Gastroesophageal sphincter (tissue), 3 donors: ENCODE results near the gene MEOX1.

Experiments used
- EP300 ChIP-seq: sonication (generic); formaldehyde crosslinking; IDR thresholded peaks from one replicate; pipeline ENCODE4 v1.6.1; 2017; ENCODE audit warnings: antibody characterized with exemption, mild to moderate bottlenecking
- POLR2A ChIP-seq, 2 donors: fragments of 450-650 bp; IDR thresholded peaks; one replicate each; pipeline ENCODE4 v1.6.1; 2017; ENCODE audit warnings: antibody characterized with exemption in 2 of 2, mild to moderate bottlenecking in 2 of 2, moderate library complexity in 1 of 2
- POLR2AphosphoS5 ChIP-seq: sonication (generic); formaldehyde crosslinking; IDR thresholded peaks from one replicate; pipeline ENCODE4 v1.6.1; 2017; ENCODE audit warnings: antibody characterized with exemption
- TF ChIP-seq, protein P1 (sequence below), 4 experiments: fragments of 200-600 bp in 2 of 4; fragments of 450-650 bp in 2 of 4; sonication (generic) in 1 of 4; IDR thresholded peaks; one replicate each; pipeline ENCODE4 v1.5.1; 2017 to 2019; ENCODE audit warnings: antibody characterized with exemption in 4 of 4, mild to moderate bottlenecking in 2 of 4, moderate library complexity in 2 of 4

DNA sequence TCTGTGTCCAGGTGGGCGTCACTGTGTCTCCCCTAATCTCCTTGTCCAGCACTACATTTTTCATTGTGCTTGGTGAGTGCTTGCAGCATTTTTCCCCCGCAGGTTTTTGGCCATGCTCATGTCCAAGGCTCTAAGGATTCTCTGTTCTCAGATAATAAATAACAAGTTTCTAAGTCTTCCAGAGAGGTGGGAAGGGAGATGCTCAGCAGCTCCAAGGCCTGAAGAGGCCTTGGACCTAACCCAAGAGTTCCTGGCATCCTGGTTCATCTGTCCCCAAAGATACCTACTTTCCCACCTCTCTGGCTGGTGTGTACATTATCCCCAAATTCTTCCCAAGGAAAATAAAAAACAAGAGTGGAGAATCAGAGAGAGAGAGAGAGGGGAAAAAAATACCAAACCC, 45.3 kb downstream of the MEOX1 start:
- TF ChIP-seq EP300 (no peak), POLR2AphosphoS5 (no peak), POLR2A (IDR thresholded peaks at IDR 0.05) (no peak)
- TF ChIP-seq, protein P1, sequence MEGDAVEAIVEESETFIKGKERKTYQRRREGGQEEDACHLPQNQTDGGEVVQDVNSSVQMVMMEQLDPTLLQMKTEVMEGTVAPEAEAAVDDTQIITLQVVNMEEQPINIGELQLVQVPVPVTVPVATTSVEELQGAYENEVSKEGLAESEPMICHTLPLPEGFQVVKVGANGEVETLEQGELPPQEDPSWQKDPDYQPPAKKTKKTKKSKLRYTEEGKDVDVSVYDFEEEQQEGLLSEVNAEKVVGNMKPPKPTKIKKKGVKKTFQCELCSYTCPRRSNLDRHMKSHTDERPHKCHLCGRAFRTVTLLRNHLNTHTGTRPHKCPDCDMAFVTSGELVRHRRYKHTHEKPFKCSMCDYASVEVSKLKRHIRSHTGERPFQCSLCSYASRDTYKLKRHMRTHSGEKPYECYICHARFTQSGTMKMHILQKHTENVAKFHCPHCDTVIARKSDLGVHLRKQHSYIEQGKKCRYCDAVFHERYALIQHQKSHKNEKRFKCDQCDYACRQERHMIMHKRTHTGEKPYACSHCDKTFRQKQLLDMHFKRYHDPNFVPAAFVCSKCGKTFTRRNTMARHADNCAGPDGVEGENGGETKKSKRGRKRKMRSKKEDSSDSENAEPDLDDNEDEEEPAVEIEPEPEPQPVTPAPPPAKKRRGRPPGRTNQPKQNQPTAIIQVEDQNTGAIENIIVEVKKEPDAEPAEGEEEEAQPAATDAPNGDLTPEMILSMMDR (IDR thresholded peaks at IDR 0.05): no peak
